NB4 (cell line): ENCODE results near the gene SLC26A1.

Experiments used
- CTCF ChIP-seq: IDR thresholded peaks from one replicate; pipeline ENCODE4 v1.5.1; 2012; ENCODE audit warnings: low read depth, low read length
- MAX ChIP-seq: IDR thresholded peaks from 2 replicates; pipeline ENCODE4 v1.6.1; 2011; ENCODE audit warnings: low read depth, low read length
- POLR2A ChIP-seq: IDR thresholded peaks from 2 replicates; pipeline ENCODE4 v1.6.1; 2011; ENCODE audit warnings: mild to moderate bottlenecking; ENCODE audit not compliant: insufficient read length; ENCODE audit errors: extremely low read depth

GRCh38 chr4:952881-953573, 40.2 kb downstream of the SLC26A1 start:
- TF ChIP-seq CTCF (no peak), POLR2A (no peak), MAX (no peak)
